NCI-H128 (cell line): ENCODE results near the gene CDC42BPB.
A peak's percentile ranks its signal among the peaks of the same experiment; 100 is the strongest.

Experiments used
- DNase-seq: peaks from one replicate; lab custom pipeline; 2025; ENCODE audit not compliant: unreplicated experiment; lab: John Stamatoyannopoulos, UW

The CDC42BPB gene

DNA sequence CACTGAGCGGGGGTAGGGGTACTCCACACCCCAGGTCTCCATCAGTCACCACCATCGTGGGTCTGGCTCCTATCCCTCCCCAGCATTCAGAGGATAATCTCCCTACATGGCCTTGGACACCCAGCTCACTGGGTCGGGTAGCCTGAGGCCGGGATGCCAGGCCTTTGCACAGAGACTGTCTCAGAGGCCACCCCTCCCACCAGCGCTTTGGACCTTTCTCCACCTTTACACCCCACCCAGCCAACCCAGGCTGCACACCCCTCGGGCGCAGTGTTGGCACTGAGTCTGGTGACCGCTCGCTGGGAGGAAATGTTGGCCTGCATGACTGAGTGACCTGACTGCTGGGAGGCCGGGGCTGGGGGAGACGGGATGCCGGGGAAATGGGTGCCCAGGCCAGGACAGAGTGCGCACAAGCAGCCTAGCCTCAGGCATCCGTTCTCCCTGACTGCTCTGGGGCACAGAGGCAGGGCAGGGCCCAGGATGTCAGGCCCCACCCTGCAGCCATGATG, 16.1 kb upstream of the CDC42BPB start:
- DNase-seq = no peak

DNA sequence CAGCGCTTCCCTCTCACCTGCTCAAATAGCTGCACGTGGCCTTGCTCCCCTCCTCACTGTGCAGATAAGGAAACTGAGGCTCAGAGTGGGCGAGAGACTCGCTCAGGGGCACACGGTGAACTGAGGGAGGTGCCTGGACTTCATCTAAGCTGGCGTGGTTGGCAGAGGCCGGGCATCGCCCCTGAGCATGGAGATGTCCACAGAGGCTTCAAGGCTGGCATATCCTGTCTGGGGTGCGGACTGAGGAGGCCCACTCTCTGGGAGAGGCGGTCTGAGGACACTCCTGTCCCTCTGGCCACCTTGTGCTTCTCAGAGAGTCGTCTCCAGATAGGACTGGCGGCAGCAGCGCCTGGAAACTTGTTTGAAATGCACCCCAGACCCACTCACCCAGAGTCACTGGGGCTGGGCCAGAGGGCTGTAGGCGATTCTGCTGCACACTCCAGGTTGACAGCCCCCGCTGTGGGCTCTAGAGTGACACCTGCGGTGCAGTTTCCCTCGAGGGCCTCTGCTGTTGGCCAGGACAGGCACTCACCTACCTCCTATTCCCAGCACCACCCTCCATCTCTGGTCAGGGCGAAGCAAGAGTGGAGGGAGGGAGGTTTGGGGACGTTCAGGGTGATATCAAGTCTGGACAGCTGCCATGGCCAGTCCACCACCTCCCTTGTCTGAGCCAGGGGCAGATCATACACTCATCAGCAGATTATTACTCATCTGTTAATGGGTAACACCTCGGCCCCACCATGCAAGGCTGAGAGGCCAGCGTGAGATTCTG, 15.4 kb upstream of the CDC42BPB start:
- DNase-seq = no peak

DNA sequence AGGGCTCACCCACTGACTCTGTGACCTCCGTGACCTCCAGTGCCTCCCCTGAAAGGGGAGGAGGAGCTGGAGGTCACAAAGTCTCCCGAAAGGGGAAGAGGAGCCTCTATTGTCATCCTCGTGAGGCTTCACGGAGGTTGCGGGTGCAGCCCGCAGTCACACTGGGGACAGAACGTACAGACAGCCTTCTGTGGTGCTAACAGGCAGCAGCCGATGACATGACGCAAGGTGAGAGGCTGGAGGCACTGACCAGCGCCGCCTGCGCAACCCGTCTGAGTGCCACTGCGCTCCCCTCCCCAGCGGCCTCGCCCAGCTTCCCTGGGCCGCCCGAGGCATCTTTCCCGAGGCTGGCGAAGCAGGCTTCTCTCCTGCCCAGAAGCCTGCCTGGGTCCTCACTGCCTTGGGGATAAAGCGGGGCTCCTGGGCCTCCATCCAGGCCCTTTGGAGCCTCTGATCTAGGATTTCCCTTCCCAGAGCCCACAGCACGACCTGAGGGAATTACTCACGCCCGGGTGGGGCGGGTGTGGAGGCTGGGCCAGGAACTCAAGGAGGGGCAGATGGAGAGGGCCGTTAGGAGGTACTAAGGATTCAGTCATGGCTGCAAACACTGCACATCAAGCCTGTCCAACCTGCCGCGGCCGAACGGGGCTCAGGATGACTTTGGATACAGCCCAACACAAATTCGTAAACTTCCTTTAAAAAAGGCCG, 14.3 kb upstream of the CDC42BPB start:
- no peak for DNase-seq

GRCh38 chr14:103070971-103071542, 13.7 kb upstream of the CDC42BPB start:
- DNase-seq = no peak

DNA sequence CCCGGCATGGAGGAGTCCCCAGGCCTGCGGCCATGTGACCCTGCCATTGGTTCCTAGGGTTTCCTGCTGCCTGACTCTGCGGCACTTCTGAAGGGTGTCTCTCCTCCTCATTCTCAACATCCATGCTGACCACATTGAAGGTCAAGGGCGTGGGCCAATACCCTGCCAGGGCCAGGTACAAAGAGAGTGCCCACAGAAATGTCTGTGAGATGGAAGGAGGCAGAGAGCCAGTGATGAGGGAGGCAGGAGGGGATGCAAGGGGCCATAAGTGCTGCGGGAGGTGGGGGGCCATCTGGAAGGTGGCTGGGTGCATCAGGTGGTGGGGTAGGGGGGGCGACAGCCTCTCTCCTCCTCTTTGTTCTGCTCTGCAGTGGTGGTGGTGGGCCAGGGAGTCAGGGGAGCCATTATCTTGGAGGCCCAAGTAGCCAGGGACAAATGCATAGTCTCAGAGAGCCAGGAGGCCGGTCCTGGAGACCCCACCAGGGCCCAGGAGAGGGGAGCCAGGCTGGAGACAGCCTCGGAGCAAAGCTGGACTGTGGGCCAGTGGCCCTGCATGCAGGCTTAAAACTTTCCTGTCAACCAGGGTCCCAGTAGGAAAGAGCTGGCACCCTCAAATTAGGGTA, 13.0 kb upstream of the CDC42BPB start:
- DNase-seq = no peak

DNA sequence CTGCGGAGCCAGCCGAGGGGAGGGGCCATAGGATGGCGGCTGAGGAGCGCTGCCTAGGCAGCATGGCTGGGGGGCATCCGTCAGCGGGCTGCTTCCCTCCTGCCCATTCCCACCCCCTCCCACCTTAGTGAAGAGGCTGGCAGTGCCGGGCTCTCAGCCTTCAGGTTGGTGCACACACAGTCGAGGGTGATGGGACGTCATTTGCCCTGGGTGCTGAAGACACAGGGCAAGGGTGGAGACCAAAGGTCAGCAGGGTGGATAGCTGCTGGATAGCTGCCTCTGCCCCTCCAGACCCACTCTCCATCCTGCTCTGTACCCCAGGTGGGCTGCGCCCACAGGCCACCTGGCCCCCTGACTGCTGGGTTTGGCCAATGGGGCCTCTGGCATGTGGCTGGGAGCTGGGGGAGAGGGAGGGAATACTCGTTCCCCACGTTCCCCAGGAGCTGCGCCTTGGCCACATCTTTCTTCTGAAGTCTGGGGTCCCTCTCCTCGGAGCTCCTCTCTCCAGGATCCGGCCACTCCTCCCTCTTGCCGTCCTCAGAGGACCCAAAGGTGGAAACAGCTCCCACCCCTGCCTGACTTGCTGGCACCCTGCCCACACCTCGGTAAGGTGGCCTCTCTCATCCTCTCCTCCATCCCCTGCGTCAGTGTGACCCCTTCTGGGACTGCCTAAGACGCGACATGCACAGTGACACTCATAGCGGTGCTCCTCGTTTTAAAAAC, 11.2 kb upstream of the CDC42BPB start:
- DNase-seq = no peak

- DNase-seq = no peak
Observed at GRCh38 chr14:103067231-103067954, 10.0 kb upstream of the CDC42BPB start.

DNA sequence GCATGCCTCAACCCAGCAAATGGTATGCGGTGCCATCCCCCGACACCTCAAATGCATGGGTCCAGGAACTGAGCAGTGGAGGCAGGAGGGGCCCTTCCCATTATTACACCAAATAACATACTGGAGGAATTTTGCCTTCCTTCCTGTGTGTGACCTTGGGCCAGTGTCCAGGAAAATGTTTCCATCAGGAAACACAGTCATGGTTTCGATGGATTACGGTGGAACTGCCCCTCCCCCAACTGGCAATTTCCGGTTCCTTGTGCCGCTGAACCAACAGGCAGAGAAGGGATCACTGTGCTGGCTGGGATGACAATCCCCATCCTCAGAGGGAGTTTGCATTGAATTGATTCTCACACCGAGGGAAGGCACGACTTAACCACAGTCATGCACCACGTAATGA, 9.1 kb upstream of the CDC42BPB start:
- no peak for DNase-seq

DNA sequence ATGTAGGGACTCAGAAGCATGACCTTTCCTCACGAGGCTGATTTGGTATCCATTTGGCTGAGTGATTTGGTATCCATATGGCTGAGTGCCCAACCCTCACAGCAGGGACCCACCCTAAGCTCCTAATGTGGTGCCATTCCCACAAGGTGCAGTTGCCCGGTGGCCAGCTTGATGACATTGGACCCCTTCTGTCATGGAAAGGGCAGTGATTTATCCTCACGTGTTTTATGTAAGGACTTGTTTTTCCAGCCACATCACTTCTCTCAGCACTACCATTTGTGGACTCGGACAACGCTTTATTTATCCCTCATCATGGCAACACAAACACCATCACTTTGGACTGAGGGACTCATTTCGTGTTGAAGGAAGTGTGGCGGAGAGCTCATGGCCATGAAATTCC, 8.5 kb upstream of the CDC42BPB start:
- DNase-seq = no peak

DNA sequence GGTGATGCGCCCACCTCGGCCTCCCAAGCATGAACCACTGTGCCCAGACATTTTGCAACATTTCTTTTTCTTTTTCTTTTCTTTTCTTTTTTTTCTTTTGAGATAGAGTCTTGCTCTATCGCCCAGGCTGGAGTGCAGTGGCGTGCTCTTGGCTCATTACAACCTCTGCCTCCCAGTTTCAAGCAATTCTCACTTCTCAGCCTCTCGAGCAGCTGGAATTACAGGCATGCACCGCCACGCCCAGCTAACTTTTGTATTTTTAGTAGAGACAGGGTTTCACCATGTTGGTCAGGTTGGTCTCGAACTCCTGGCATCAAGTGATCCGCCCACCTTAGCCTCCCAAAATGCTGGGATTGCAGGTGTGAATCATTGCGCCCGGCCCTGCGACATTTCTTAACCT, 7.6 kb upstream of the CDC42BPB start:
- DNase-seq = no peak

- no peak for DNase-seq
Observed at GRCh38 chr14:103064436-103064835, 7.1 kb upstream of the CDC42BPB start.

- no peak for DNase-seq
Observed at GRCh38 chr14:103061482-103061976, 4.2 kb upstream of the CDC42BPB start.

GRCh38 chr14:103059556-103059955, 2.2 kb upstream of the CDC42BPB start:
- no peak for DNase-seq

DNA sequence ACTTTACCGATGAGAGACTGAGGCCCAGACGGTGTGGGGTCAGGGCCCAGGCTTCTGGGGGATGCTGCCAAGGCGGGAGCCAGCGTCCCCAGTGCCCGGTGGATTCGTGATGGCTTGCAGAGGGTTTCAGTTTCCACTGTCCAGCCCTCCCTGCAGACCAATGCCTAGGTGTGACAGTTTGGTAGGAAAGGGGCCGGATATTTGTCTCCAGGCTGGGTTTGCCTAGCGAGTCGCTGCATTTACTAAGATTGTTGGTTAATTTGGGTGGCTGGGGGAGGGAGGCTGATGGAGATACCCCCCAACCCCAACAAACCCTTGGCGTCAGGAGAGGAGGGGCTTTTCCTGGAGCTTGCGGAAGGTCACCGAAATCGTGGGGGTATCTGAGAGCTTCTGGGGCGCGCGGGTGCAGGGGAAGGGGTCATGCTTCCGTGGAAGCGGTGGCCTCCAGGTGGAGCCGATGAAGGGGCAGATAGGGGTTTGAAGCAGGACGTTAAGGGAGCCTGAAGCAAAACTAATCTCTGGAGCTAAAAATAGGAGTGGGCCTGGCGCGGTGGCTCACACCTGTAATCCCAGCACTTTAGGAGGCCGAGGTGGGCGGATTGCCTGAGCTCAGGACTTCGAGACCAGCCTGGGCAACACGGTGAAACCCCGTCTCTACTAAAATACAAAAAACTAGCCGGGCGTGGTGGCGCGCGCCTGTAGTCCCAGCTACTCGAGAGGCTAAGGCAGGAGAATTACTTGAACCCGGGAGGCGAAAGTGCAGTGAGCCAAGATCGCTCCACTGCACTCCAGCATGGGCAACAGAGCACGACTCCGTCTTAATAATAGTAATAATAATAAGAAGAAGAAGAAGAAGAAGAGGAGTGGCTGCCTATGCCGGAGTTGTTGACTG, 1.1 kb upstream of the CDC42BPB start:
- no peak for DNase-seq

DNA sequence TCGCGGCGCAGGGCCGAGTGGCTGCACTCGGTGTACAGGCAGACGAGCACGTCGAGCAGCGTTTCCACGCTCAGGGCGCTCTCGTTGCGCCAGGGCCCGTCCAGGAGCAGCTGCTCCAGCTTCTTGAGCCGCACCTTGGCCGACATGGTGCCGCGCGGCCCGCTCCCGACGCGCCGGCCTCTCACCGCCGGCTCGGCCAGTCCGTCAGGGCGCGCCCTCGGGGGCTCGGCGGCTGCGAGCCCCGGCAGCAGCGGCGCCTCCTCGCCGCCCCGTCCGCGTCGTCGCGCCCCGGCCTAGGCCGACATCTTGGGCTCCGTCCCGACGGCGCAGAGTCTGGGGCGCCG, 349 bp downstream of the CDC42BPB start:
- DNase-seq = no peak

DNA sequence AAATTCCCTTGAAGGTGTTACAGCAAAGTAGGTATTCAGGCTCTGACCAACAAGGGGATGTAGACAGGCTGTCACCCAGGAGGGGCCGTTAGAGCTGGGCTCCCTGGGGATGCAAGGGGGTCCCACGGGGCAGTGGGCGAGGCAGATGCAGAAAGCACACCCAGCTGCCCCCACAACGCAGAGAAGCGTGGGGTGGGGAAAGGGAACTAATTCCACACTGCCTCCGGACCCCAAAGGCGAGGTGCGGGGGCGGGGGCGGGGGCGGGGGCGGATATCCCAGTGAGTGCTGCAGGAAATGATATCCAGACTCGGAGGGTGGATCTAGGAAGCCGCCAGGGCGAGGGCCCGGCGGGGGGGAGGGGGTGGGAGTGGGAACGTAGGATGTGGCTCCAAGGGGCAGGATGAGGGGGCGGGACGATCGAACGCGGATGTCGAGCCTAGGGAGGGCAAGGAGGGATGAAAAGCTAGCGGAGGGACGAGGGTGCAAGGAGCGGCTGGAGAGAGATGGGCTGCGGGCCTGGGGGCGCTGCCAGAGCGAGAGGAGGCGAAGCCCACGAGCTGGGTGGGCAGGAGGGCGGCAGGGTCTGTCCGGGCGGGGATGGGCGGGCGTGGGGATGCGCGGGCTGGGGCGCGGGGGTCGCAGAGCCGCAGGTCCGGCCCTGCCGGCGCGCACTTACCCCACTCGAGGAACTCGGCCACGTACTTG, 874 bp downstream of the CDC42BPB start:
- peak; percentile 43 for DNase-seq

DNA sequence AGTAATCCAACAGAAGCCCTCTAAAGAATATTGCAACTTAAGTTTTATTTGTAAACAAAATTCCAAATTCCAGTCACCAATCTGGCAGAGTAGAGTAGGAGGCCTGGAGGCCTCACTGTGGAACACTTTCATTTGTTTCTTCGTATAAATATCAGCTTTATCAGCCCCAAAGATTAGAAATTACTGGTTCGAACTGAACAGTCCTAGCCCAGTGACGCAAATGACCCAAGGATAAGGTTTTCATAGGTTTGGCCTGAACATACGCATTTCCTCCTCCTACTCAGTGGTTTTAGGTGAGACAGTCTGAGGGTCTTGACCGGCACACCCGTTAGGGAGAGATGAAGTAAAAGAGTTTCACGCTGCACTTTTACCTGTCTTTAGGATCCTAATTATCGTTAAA, 1.7 kb downstream of the CDC42BPB start:
- DNase-seq = no peak

DNA sequence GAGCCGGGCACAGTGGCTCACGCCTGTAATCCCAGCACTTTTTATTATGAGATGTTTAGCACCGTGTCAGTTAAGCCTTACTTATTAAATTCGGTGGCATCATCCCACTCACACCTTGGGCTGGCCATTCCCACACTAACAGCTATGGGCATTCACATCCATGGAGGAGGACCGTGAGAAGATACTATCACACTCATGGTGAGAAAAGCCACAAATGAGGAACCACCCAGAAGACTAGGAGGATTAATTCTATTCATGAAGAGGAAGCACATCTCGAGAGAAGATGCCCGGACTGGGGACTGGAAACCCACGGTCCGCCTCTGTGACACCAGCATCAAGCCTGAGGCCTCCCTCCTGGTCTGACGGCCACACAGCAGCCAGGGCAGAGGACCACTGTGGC, 4.9 kb downstream of the CDC42BPB start:
- DNase-seq = no peak

DNA sequence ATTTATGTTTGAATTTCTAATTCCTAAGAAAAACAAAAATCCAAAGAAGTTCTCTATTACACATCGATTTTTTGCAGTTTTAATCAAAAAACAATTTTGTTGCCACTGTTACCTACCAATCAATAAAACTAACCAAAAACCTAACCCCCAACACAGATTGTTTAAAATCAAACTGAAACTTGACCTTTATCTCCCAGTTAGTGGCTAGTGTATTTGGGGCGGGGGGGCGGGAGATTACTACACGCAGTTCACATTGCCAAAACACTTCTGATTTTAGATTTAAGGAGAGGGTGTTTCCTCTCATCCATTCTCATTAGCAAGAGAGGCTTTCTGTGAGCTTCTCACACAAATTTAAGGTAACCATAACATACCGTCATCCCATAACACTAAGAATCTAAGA, 6.4 kb downstream of the CDC42BPB start:
- no peak for DNase-seq
